Measurements from ENCODE around the gene CFAP54. TPM values are rescaled to one million over a fixed set of nuclear protein-coding genes. Genes with fewer than 3 reads are reported as not detected.

CFAP54 gene
- polyA plus RNA-seq, 3 donors = not detected

- intact Hi-C loops (cut with micrococcal nuclease) = no loop called here
- no peak for DNase-seq
- no CpG with 5 or more reads among the region's 4 CpGs for WGBS (ENCODE audit: insufficient coverage)
- no peak overlapping the region for H3K4me3 Mint-ChIP-seq
- H3K4me1 Mint-ChIP-seq = no peaks in the 10 kb centered on the region
- H3K9me3 Mint-ChIP-seq = peaks cover 4 to 16% (median 8%) of the 10 kb centered on the region in 7 donors
- Histone ChIP-seq H3K79me2 (ENCODE audit: insufficient read depth, low read length) (no peaks in the 10 kb centered on the region), H3K4me2 (replicated peaks; ENCODE audit: extremely low read depth, low read length, poor library complexity, severe bottlenecking) (no peak overlapping the region), H3K27ac (ENCODE audit: low read depth in 1 of 2, low read length in 2 of 2) (no peak overlapping the region), H3K9ac (ENCODE audit: insufficient read depth, low read length, poor library complexity, severe bottlenecking) (no peak overlapping the region), H4K20me1 (ENCODE audit: insufficient read depth, low read length) (no peaks in the 10 kb centered on the region), H3K4me3 (replicated peaks in 1 of 3; ENCODE audit: low read depth in 2 of 3, low read length in 3 of 3) (no peak overlapping the region), H3K9me3 (replicated peaks in 1 of 2; ENCODE audit: control insufficient read depth in 1 of 2, insufficient read depth in 1 of 2, low read length in 2 of 2) (peaks cover 8 to 11% of the 10 kb centered on the region in 2 donors), H3K27me3 (ENCODE audit: control insufficient read depth in 2 of 2, insufficient read depth in 2 of 2, low read length in 2 of 2) (no peaks in the 10 kb centered on the region), H3K36me3 (replicated peaks in 1 of 2; ENCODE audit: control insufficient read depth in 1 of 2, insufficient read depth in 2 of 2, low read length in 2 of 2) (no peaks in the 10 kb centered on the region), H2AFZ (ENCODE audit: insufficient read depth, low read depth, low read length, poor library complexity, severe bottlenecking) (no peak overlapping the region), H3K4me1 (ENCODE audit: control insufficient read depth in 1 of 2, insufficient read depth in 2 of 2, low read length in 2 of 2) (no peaks in the 10 kb centered on the region)
- H3K27me3 Mint-ChIP-seq (ENCODE audit: low read depth in 3 of 3) = no peaks in the 10 kb centered on the region
- H3K27ac Mint-ChIP-seq = no peak overlapping the region
- TF ChIP-seq CTCF (IDR thresholded peaks at IDR 0.05) = no peak
- no peaks in the 10 kb centered on the region for H3K36me3 Mint-ChIP-seq
Measured at GRCh38 chr12:96806272-96806671, 316.9 kb downstream of the CFAP54 start.

- DNase-seq = no peak
- no CpG with 5 or more reads among the region's 1 CpG for WGBS (ENCODE audit: insufficient coverage)
Measured at GRCh38 chr12:96807741-96808140, 318.4 kb downstream of the CFAP54 start.

More at GRCh38 chr12:96807741-96808140, 318.4 kb downstream of the CFAP54 start:
- no peaks in the 10 kb centered on the region for H3K36me3 ChIP-seq (replicated peaks in 1 of 2; ENCODE audit: control insufficient read depth in 1 of 2, insufficient read depth in 2 of 2, low read length in 2 of 2)
- no peak overlapping the region for H3K4me3 ChIP-seq (replicated peaks in 1 of 3; ENCODE audit: low read depth in 2 of 3, low read length in 3 of 3)
- TF ChIP-seq CTCF (IDR thresholded peaks at IDR 0.05) = no peak
- peaks cover 4 to 7% (median 6%) of the 10 kb centered on the region in 7 donors for H3K9me3 Mint-ChIP-seq
- H4K20me1 ChIP-seq (ENCODE audit: insufficient read depth, low read length) = no peaks in the 10 kb centered on the region
- H3K9me3 ChIP-seq (replicated peaks in 1 of 2; ENCODE audit: control insufficient read depth in 1 of 2, insufficient read depth in 1 of 2, low read length in 2 of 2) = peaks cover 3 to 5% of the 10 kb centered on the region in 2 donors
- H3K27ac ChIP-seq (ENCODE audit: low read depth in 1 of 2, low read length in 2 of 2) = no peak overlapping the region
- H3K4me1 Mint-ChIP-seq = no peaks in the 10 kb centered on the region
- H3K4me3 Mint-ChIP-seq = no peak overlapping the region
- H3K36me3 Mint-ChIP-seq = no peaks in the 10 kb centered on the region
- H3K27me3 Mint-ChIP-seq (ENCODE audit: low read depth in 3 of 3) = no peaks in the 10 kb centered on the region
- H3K4me2 ChIP-seq (replicated peaks; ENCODE audit: extremely low read depth, low read length, poor library complexity, severe bottlenecking) = no peak overlapping the region
- H3K4me1 ChIP-seq (ENCODE audit: control insufficient read depth in 1 of 2, insufficient read depth in 2 of 2, low read length in 2 of 2) = no peaks in the 10 kb centered on the region
- no peak overlapping the region for H3K9ac ChIP-seq (ENCODE audit: insufficient read depth, low read length, poor library complexity, severe bottlenecking)
- no peak overlapping the region for H3K27ac Mint-ChIP-seq
- no peak overlapping the region for H2AFZ ChIP-seq (ENCODE audit: insufficient read depth, low read depth, low read length, poor library complexity, severe bottlenecking)
- H3K27me3 ChIP-seq (ENCODE audit: control insufficient read depth in 2 of 2, insufficient read depth in 2 of 2, low read length in 2 of 2) = no peaks in the 10 kb centered on the region
- intact Hi-C loops (cut with micrococcal nuclease) = no loop called here
- no peaks in the 10 kb centered on the region for H3K79me2 ChIP-seq (ENCODE audit: insufficient read depth, low read length)

All from CD14-positive monocyte (primary cell).